GM11168 (cell line): ENCODE data around the gene OR4D1.

Experiments
- in situ Hi-C: fragments of 300-500 bp; cut with MboI; formaldehyde crosslinking; loops from one replicate; pipeline ENCODE4 v1.12.0; 2022; ENCODE audit warnings: low sequenced_read_pairs; ENCODE audit not compliant: unreplicated experiment

OR4D1 gene

GRCh38 chr17:58189436-58190146, 41.4 kb downstream of the OR4D1 start:
- in situ Hi-C loops, result no loop called here

- in situ Hi-C loops, result no loop called here
Measured at GRCh38 chr17:58191241-58191896, 43.2 kb downstream of the OR4D1 start.

- in situ Hi-C loops, result no loop called here
Measured at GRCh38 chr17:58192612-58193011, 44.4 kb downstream of the OR4D1 start, which contains the start of gene EPX. Gene EPX, plus strand, starts transcription at chr17:58192726. Its CDS starts 121 bp downstream, at chr17:58192847.

- in situ Hi-C loops, result no loop called here
Measured at GRCh38 chr17:58193641-58194255, 45.6 kb downstream of the OR4D1 start.

GRCh38 chr17:58195518-58196123, 47.4 kb downstream of the OR4D1 start:
- in situ Hi-C loops, result no loop called here

- in situ Hi-C loops, result no loop called here
Measured at GRCh38 chr17:58196610-58197009, 48.4 kb downstream of the OR4D1 start.

- in situ Hi-C loops, result no loop called here
Measured at GRCh38 chr17:58200024-58200633, 51.9 kb downstream of the OR4D1 start.

GRCh38 chr17:58202859-58203258, 54.7 kb downstream of the OR4D1 start:
- in situ Hi-C loops, result no loop called here

GRCh38 chr17:58204796-58205195, 56.6 kb downstream of the OR4D1 start:
- in situ Hi-C loops, result no loop called here

- in situ Hi-C loops, result no loop called here
Measured at GRCh38 chr17:58205936-58206335, 57.8 kb downstream of the OR4D1 start.

- in situ Hi-C loops, result no loop called here
Measured at GRCh38 chr17:58207451-58207850, 59.3 kb downstream of the OR4D1 start.

- in situ Hi-C loops, result no loop called here
Measured at GRCh38 chr17:58208344-58208743, 60.2 kb downstream of the OR4D1 start.
